Measurements from ENCODE around the gene LCN12.

The LCN12 gene

DNA sequence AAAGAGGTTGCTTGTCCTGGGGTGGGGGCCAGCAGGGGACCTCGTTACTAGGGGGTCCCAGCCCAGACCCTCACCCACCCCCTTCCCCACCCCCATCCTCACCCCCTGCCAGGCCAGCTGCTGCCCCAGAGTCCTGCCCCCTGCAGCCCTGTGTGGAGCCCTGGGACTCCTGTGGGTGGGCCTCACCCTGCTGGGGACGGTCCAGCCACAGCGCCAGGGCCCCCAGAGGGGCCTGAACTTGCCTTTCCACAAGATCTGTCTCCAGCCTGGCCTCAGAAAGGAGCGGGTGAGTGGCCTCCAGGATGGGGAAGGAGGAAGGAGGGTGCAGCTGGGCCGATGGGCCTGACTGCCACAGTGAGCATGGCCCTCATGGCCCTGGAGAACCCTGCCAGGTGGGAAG, 17.7 kb downstream of the LCN12 start:
- Histone ChIP-seq H3K36me3 (ENCODE audit: control insufficient read depth, insufficient read depth, low read length) (no peaks in the 10 kb centered on the region), H3K79me1 (ENCODE audit: low read length) (no peaks in the 10 kb centered on the region), H3K4me1 (ENCODE audit: control insufficient read depth, low read depth, low read length) (peaks cover 2% of the 10 kb centered on the region), H3K4me3 (ENCODE audit: low read length) (no peak overlapping the region), H2BK5ac (ENCODE audit: low read length) (no peak overlapping the region), H4K5ac (ENCODE audit: low read length) (no peak overlapping the region), H3K4me2 (ENCODE audit: low read length) (no peak overlapping the region), H2BK120ac (ENCODE audit: low read depth, low read length) (no peak overlapping the region), H3K18ac (ENCODE audit: low read length) (no peak overlapping the region), H3K56ac (ENCODE audit: low read length) (no peak overlapping the region), H4K8ac (ENCODE audit: low read depth, low read length) (no peak overlapping the region), H3K4ac (ENCODE audit: low read depth, low read length) (no peak overlapping the region), H3K79me2 (ENCODE audit: control insufficient read depth, insufficient read depth, low read length) (no peaks in the 10 kb centered on the region), H3K9ac (ENCODE audit: low read length) (no peak overlapping the region), H2AK5ac (ENCODE audit: low read length) (no peak overlapping the region), H3K23ac (ENCODE audit: low read length) (no peak overlapping the region), H3K27ac (ENCODE audit: low read depth, low read length) (no peak overlapping the region), H3K27me3 (ENCODE audit: insufficient read depth, low read length, poor library complexity) (no peaks in the 10 kb centered on the region), H2BK15ac (replicated peaks; ENCODE audit: low read depth) (no peak overlapping the region)
- DNase-seq, result no peak
- WGBS (ENCODE audit: extremely low coverage, insufficient coverage, low lambda C conversion rate), result no CpG with 5 or more reads among the region's 5 CpGs

- Histone ChIP-seq H3K23ac (ENCODE audit: low read length) (no peak overlapping the region), H3K56ac (ENCODE audit: low read length) (no peak overlapping the region), H3K4me2 (ENCODE audit: low read length) (no peak overlapping the region), H3K9ac (ENCODE audit: low read length) (no peak overlapping the region), H3K4ac (ENCODE audit: low read depth, low read length) (no peak overlapping the region), H3K27ac (ENCODE audit: low read depth, low read length) (no peak overlapping the region), H4K5ac (ENCODE audit: low read length) (no peak overlapping the region), H2BK15ac (replicated peaks; ENCODE audit: low read depth) (no peak overlapping the region), H3K79me2 (ENCODE audit: control insufficient read depth, insufficient read depth, low read length) (no peaks in the 10 kb centered on the region), H3K18ac (ENCODE audit: low read length) (no peak overlapping the region), H3K4me1 (ENCODE audit: control insufficient read depth, low read depth, low read length) (peaks cover 2% of the 10 kb centered on the region), H2BK5ac (ENCODE audit: low read length) (no peak overlapping the region), H3K4me3 (ENCODE audit: low read length) (no peak overlapping the region), H2BK120ac (ENCODE audit: low read depth, low read length) (no peak overlapping the region), H4K8ac (ENCODE audit: low read depth, low read length) (no peak overlapping the region), H3K79me1 (ENCODE audit: low read length) (no peaks in the 10 kb centered on the region), H2AK5ac (ENCODE audit: low read length) (no peak overlapping the region), H3K36me3 (ENCODE audit: control insufficient read depth, insufficient read depth, low read length) (no peaks in the 10 kb centered on the region), H3K27me3 (ENCODE audit: insufficient read depth, low read length, poor library complexity) (no peaks in the 10 kb centered on the region)
- WGBS (ENCODE audit: extremely low coverage, insufficient coverage, low lambda C conversion rate), result no CpG with 5 or more reads among the region's 11 CpGs
- no peak for DNase-seq
These were observed 18.3 kb downstream of the LCN12 start for GRCh38 chr9:136970361-136970760.

DNA sequence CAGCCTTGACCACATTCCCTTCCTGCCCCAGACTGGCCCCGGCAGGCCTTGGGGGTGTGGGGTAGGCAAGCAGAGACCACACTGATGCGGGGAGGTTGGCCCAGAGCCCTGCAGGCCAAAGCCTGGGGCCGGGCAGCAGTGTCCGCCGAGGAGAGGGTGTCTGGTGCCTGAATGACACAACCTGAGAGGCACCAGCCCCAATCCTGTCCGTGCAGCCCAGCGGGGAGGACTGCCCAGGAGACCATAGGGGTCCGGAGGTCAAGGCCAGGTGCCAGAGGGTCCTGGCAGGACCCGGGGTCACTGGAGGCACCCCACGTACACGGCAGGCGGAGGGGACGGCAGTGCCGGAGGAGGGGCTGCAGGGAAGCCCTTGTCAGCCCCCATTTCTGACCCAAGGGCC, 19.7 kb downstream of the LCN12 start:
- H3K79me2 ChIP-seq (ENCODE audit: control insufficient read depth, insufficient read depth, low read length), result no peaks in the 10 kb centered on the region
- H4K8ac ChIP-seq (ENCODE audit: low read depth, low read length), result no peak overlapping the region
- H3K18ac ChIP-seq (ENCODE audit: low read length), result no peak overlapping the region
- H3K27ac ChIP-seq (ENCODE audit: low read depth, low read length), result no peak overlapping the region
- H2BK5ac ChIP-seq (ENCODE audit: low read length), result no peak overlapping the region
- H3K79me1 ChIP-seq (ENCODE audit: low read length), result no peaks in the 10 kb centered on the region
- no peaks in the 10 kb centered on the region for H3K4me1 ChIP-seq (ENCODE audit: control insufficient read depth, low read depth, low read length)
- no peak overlapping the region for H3K9ac ChIP-seq (ENCODE audit: low read length)
- H3K27me3 ChIP-seq (ENCODE audit: insufficient read depth, low read length, poor library complexity), result no peaks in the 10 kb centered on the region
- no peak overlapping the region for H3K56ac ChIP-seq (ENCODE audit: low read length)
- H4K5ac ChIP-seq (ENCODE audit: low read length), result no peak overlapping the region
- no peak overlapping the region for H2BK120ac ChIP-seq (ENCODE audit: low read depth, low read length)
- no peak overlapping the region for H3K4me2 ChIP-seq (ENCODE audit: low read length)
- H3K23ac ChIP-seq (ENCODE audit: low read length), result no peak overlapping the region
- no peaks in the 10 kb centered on the region for H3K36me3 ChIP-seq (ENCODE audit: control insufficient read depth, insufficient read depth, low read length)
- WGBS (ENCODE audit: extremely low coverage, insufficient coverage, low lambda C conversion rate), result no CpG with 5 or more reads among the region's 14 CpGs
- H3K4ac ChIP-seq (ENCODE audit: low read depth, low read length), result no peak overlapping the region
- no peak overlapping the region for H3K4me3 ChIP-seq (ENCODE audit: low read length)
- no peak overlapping the region for H2BK15ac ChIP-seq (replicated peaks; ENCODE audit: low read depth)
- DNase-seq, result no peak
- H2AK5ac ChIP-seq (ENCODE audit: low read length), result no peak overlapping the region

GRCh38 chr9:136972335-136972734, 20.3 kb downstream of the LCN12 start:
- Histone ChIP-seq H3K4me3 (ENCODE audit: low read length) (no peak overlapping the region), H3K4ac (ENCODE audit: low read depth, low read length) (no peak overlapping the region), H3K4me2 (ENCODE audit: low read length) (no peak overlapping the region), H3K27me3 (ENCODE audit: insufficient read depth, low read length, poor library complexity) (no peaks in the 10 kb centered on the region), H3K18ac (ENCODE audit: low read length) (no peak overlapping the region), H4K5ac (ENCODE audit: low read length) (no peak overlapping the region), H3K4me1 (ENCODE audit: control insufficient read depth, low read depth, low read length) (no peaks in the 10 kb centered on the region), H3K36me3 (ENCODE audit: control insufficient read depth, insufficient read depth, low read length) (no peaks in the 10 kb centered on the region), H2AK5ac (ENCODE audit: low read length) (no peak overlapping the region), H3K9ac (ENCODE audit: low read length) (no peak overlapping the region), H3K79me2 (ENCODE audit: control insufficient read depth, insufficient read depth, low read length) (no peaks in the 10 kb centered on the region), H3K56ac (ENCODE audit: low read length) (no peak overlapping the region), H3K79me1 (ENCODE audit: low read length) (no peaks in the 10 kb centered on the region), H2BK15ac (replicated peaks; ENCODE audit: low read depth) (no peak overlapping the region), H4K8ac (ENCODE audit: low read depth, low read length) (no peak overlapping the region), H3K23ac (ENCODE audit: low read length) (no peak overlapping the region), H2BK120ac (ENCODE audit: low read depth, low read length) (no peak overlapping the region), H3K27ac (ENCODE audit: low read depth, low read length) (no peak overlapping the region), H2BK5ac (ENCODE audit: low read length) (no peak overlapping the region)
- no CpG with 5 or more reads among the region's 11 CpGs for WGBS (ENCODE audit: extremely low coverage, insufficient coverage, low lambda C conversion rate)
- no peak for DNase-seq

DNA sequence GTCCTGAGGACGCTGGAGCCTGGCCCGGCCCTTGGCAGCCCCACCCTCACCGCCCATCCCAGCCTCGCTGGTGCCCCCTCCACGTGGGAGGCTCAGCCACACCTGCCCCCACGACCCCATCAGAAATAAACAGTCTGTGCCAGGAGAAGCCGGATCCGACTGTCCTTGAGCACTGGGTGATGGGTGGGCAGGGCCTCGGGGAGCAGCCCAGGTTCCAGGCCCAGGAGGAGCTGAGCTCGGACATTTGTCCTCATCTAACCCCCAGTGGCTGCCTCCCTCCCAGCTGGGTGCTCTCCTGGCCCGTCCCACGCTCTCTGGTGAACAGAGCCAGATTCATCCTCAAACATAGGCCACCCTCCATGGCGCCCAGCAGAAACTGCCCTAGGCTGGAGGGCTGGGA, 20.7 kb downstream of the LCN12 start:
- no CpG with 5 or more reads among the region's 13 CpGs for WGBS (ENCODE audit: extremely low coverage, insufficient coverage, low lambda C conversion rate)
- Histone ChIP-seq H3K79me1 (ENCODE audit: low read length) (no peaks in the 10 kb centered on the region), H2AK5ac (ENCODE audit: low read length) (no peak overlapping the region), H3K27me3 (ENCODE audit: insufficient read depth, low read length, poor library complexity) (no peaks in the 10 kb centered on the region), H3K27ac (ENCODE audit: low read depth, low read length) (no peak overlapping the region), H3K18ac (ENCODE audit: low read length) (no peak overlapping the region), H3K4ac (ENCODE audit: low read depth, low read length) (no peak overlapping the region), H2BK15ac (replicated peaks; ENCODE audit: low read depth) (no peak overlapping the region), H3K36me3 (ENCODE audit: control insufficient read depth, insufficient read depth, low read length) (no peaks in the 10 kb centered on the region), H3K4me3 (ENCODE audit: low read length) (no peak overlapping the region), H3K23ac (ENCODE audit: low read length) (no peak overlapping the region), H3K79me2 (ENCODE audit: control insufficient read depth, insufficient read depth, low read length) (no peaks in the 10 kb centered on the region), H3K4me2 (ENCODE audit: low read length) (no peak overlapping the region), H4K8ac (ENCODE audit: low read depth, low read length) (no peak overlapping the region), H3K4me1 (ENCODE audit: control insufficient read depth, low read depth, low read length) (no peaks in the 10 kb centered on the region), H3K9ac (ENCODE audit: low read length) (no peak overlapping the region), H4K5ac (ENCODE audit: low read length) (no peak overlapping the region), H2BK120ac (ENCODE audit: low read depth, low read length) (no peak overlapping the region), H3K56ac (ENCODE audit: low read length) (no peak overlapping the region), H2BK5ac (ENCODE audit: low read length) (no peak overlapping the region)
- no peak for DNase-seq

All from mesendoderm (in vitro differentiated cells).